GM23338 (cell line): Measurements from ENCODE around the gene ABCF3.

ENCODE experiments used
- EZH2 ChIP-seq: fragments of 200-600 bp; sonication (generic); IDR thresholded peaks from one replicate; pipeline ENCODE4 v1.8.0; 2017; ENCODE audit warnings: antibody characterized with exemption, mild to moderate bottlenecking, low read depth; ENCODE audit not compliant: unreplicated experiment
- NANOG ChIP-seq: IDR thresholded peaks from 2 replicates; pipeline ENCODE4 v1.6.1; 2016; ENCODE audit warnings: antibody characterized with exemption, borderline replicate concordance
- POLR2AphosphoS5 ChIP-seq: IDR thresholded peaks from 2 replicates; pipeline ENCODE4 v1.6.1; 2016; ENCODE audit warnings: antibody characterized with exemption, low read depth
- TF ChIP-seq, protein P1 (sequence below), 2 experiments: fragments of 200-600 bp in 1 of 2; sonication (generic) in 1 of 2; conservative IDR thresholded peaks; 2 replicates each; pipeline versions ENCODE4 v1.5.1 to v1.6.1; 2016 to 2017; ENCODE audit warnings: antibody characterized with exemption in 2 of 2, low read depth in 2 of 2, mild to moderate bottlenecking in 2 of 2, moderate library complexity in 1 of 2
- TF ChIP-seq, protein P2 (sequence below): IDR thresholded peaks from one replicate; pipeline ENCODE4 v1.6.1; 2018; ENCODE audit warnings: antibody characterized with exemption; ENCODE audit not compliant: unreplicated experiment

DNA sequence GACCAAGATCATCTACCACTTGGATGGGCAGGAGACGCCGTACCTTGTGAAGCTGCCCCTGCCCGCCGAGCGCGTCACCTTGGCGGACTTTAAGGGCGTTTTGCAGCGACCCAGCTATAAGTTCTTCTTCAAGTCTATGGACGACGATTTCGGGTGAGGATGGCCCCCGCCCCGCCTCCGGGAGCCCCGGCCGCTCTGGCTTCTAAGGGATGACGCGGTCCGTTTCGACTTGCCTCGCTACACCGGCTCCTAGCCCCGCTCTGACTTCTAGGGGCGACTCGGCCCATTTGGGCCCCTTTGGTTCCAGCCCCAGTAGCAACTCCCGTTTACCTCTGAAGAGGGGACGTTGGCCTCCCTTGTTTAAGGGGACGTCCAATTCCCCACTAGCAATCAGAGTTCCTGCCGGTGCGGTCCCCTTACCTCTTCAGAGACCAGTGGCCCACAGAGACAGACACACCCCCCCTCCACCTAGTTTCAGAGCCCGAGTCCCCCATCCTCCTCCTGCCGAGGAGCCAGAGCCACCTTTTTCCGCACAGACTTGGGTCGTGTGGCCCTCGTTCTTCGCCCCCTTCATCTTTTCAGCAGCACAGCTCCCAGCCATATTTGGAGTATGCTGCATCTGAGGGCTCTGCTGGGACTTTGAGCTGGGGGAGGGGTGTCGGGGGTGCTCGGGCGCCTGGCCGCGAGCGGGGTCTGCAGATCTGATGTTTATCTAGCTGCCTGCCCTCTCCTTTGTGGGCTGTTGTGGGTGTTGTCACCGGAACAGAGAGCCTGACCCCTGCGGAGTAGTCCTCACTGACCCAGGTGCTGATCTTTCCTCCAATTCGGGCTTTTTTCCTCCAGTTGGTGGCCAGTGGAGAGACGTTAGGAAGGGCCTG, 30.1 kb upstream of the ABCF3 start:
- TF ChIP-seq, protein P1, sequence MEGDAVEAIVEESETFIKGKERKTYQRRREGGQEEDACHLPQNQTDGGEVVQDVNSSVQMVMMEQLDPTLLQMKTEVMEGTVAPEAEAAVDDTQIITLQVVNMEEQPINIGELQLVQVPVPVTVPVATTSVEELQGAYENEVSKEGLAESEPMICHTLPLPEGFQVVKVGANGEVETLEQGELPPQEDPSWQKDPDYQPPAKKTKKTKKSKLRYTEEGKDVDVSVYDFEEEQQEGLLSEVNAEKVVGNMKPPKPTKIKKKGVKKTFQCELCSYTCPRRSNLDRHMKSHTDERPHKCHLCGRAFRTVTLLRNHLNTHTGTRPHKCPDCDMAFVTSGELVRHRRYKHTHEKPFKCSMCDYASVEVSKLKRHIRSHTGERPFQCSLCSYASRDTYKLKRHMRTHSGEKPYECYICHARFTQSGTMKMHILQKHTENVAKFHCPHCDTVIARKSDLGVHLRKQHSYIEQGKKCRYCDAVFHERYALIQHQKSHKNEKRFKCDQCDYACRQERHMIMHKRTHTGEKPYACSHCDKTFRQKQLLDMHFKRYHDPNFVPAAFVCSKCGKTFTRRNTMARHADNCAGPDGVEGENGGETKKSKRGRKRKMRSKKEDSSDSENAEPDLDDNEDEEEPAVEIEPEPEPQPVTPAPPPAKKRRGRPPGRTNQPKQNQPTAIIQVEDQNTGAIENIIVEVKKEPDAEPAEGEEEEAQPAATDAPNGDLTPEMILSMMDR (conservative IDR thresholded peaks at IDR 0.05; ENCODE audit: low read depth in 2 of 2), result no peak
- TF ChIP-seq NANOG, result no peak
- TF ChIP-seq POLR2AphosphoS5, result no peak
- TF ChIP-seq, protein P2, sequence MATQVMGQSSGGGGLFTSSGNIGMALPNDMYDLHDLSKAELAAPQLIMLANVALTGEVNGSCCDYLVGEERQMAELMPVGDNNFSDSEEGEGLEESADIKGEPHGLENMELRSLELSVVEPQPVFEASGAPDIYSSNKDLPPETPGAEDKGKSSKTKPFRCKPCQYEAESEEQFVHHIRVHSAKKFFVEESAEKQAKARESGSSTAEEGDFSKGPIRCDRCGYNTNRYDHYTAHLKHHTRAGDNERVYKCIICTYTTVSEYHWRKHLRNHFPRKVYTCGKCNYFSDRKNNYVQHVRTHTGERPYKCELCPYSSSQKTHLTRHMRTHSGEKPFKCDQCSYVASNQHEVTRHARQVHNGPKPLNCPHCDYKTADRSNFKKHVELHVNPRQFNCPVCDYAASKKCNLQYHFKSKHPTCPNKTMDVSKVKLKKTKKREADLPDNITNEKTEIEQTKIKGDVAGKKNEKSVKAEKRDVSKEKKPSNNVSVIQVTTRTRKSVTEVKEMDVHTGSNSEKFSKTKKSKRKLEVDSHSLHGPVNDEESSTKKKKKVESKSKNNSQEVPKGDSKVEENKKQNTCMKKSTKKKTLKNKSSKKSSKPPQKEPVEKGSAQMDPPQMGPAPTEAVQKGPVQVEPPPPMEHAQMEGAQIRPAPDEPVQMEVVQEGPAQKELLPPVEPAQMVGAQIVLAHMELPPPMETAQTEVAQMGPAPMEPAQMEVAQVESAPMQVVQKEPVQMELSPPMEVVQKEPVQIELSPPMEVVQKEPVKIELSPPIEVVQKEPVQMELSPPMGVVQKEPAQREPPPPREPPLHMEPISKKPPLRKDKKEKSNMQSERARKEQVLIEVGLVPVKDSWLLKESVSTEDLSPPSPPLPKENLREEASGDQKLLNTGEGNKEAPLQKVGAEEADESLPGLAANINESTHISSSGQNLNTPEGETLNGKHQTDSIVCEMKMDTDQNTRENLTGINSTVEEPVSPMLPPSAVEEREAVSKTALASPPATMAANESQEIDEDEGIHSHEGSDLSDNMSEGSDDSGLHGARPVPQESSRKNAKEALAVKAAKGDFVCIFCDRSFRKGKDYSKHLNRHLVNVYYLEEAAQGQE, result peak; percentile 23
- no peak for TF ChIP-seq EZH2
